Measurements from ENCODE around the gene CALB2. TPM values are rescaled to one million over a fixed set of nuclear protein-coding genes. Genes with fewer than 3 reads are reported as not detected.

Gene CALB2
- polyA plus RNA-seq, 1 experiment: 0.16 TPM

GRCh38 chr16:71387045-71387871 lies 28.7 kb downstream of the CALB2 start:
- POLR2A ChIA-PET: no interaction called here
- Histone ChIP-seq H3K4me3 (ENCODE audit: low read depth, low read length) (no peak overlapping the region), H3K36me3 (ENCODE audit: control insufficient read depth, insufficient read depth, low read length) (no peaks in the 10 kb centered on the region), H3K27me3 (ENCODE audit: control insufficient read depth, insufficient read depth, low read length) (no peaks in the 10 kb centered on the region; the same call in 1 of the 2 replicates)
- TF ChIP-seq CTCF (IDR thresholded peaks at IDR 0.05; ENCODE audit: insufficient read depth, low read depth, low read length): no peak
- CTCF ChIA-PET: no interaction called here
- no peak for DNase-seq (ENCODE audit: low read depth)

GRCh38 chr16:71389330-71389729 lies 30.8 kb downstream of the CALB2 start:
- H3K27me3 ChIP-seq (ENCODE audit: control insufficient read depth, insufficient read depth, low read length): no peaks in the 10 kb centered on the region; the same call in 1 of the 2 replicates
- no peak for DNase-seq (ENCODE audit: low read depth)
- ChIA-PET CTCF (no interaction called here), POLR2A (no interaction called here)
- TF ChIP-seq CTCF (IDR thresholded peaks at IDR 0.05; ENCODE audit: insufficient read depth, low read depth, low read length): no peak
- no peaks in the 10 kb centered on the region; the same call in 1 of the 2 replicates for H3K36me3 ChIP-seq (ENCODE audit: control insufficient read depth, insufficient read depth, low read length)
- no peak overlapping the region for H3K4me3 ChIP-seq (ENCODE audit: low read depth, low read length)

- CTCF ChIA-PET: no interaction called here
- Histone ChIP-seq H3K4me3 (ENCODE audit: low read depth, low read length) (no peak overlapping the region), H3K27me3 (ENCODE audit: control insufficient read depth, insufficient read depth, low read length) (no peaks in the 10 kb centered on the region), H3K36me3 (ENCODE audit: control insufficient read depth, insufficient read depth, low read length) (no peaks in the 10 kb centered on the region; the same call in 1 of the 2 replicates)
- DNase-seq (ENCODE audit: low read depth): no peak
- TF ChIP-seq CTCF (IDR thresholded peaks at IDR 0.05; ENCODE audit: insufficient read depth, low read depth, low read length): no peak
- POLR2A ChIA-PET: no interaction called here
Measured at GRCh38 chr16:71396594-71396993, 38.1 kb downstream of the CALB2 start.

- POLR2A ChIA-PET: no interaction called here
- no peak for TF ChIP-seq CTCF (IDR thresholded peaks at IDR 0.05; ENCODE audit: insufficient read depth, low read depth, low read length)
Measured at GRCh38 chr16:71399801-71400563, 41.5 kb downstream of the CALB2 start.

GRCh38 chr16:71402007-71402406 lies 43.5 kb downstream of the CALB2 start:
- peaks cover 4% of the 10 kb centered on the region for H3K27me3 ChIP-seq (ENCODE audit: control insufficient read depth, insufficient read depth, low read length)
- H3K4me3 ChIP-seq (ENCODE audit: low read depth, low read length): no peak overlapping the region
- H3K36me3 ChIP-seq (ENCODE audit: control insufficient read depth, insufficient read depth, low read length): no peaks in the 10 kb centered on the region
- CTCF ChIA-PET: interaction anchor here (0.8 kb wide), 1 partner anchor 11 kb away, joined by 4 read pairs; no protein-coding TSS in a partner anchor
- DNase-seq (ENCODE audit: low read depth): no peak
- TF ChIP-seq CTCF (IDR thresholded peaks at IDR 0.05; ENCODE audit: insufficient read depth, low read depth, low read length): no peak
- POLR2A ChIA-PET: no interaction called here

More at GRCh38 chr16:71399801-71400563, 41.5 kb downstream of the CALB2 start:
- H3K36me3 ChIP-seq (ENCODE audit: control insufficient read depth, insufficient read depth, low read length): no peaks in the 10 kb centered on the region
- H3K27me3 ChIP-seq (ENCODE audit: control insufficient read depth, insufficient read depth, low read length): peaks cover 4% of the 10 kb centered on the region
- H3K4me3 ChIP-seq (ENCODE audit: low read depth, low read length): no peak overlapping the region
- CTCF ChIA-PET: interaction anchor here (0.7 kb wide), 1 partner anchor 13 kb away, joined by 3 read pairs; no protein-coding TSS in a partner anchor
- DNase-seq (ENCODE audit: low read depth): no peak

Data from BJ (cell line).